Astrocyte (in vitro differentiated cells and primary cell): ENCODE results near the gene CREB1. TPM values are rescaled to one million over a fixed set of nuclear protein-coding genes. Genes with fewer than 3 reads are reported as not detected.
"Not testable (repeated sequence)": the region's sequence is repeated elsewhere in the genome, so short reads cannot be mapped to it uniquely, and the experiment has no call there.

Experiments used
- DNase-seq: peaks from one replicate; pipeline ENCODE4 v3.0.0-alpha.2; 2010; ENCODE audit warnings: low read depth
- FAIRE-seq: peaks from 2 replicates; lab custom pipeline; 2011; peaks lifted over from hg19 to GRCh38; lab: Jason Lieb, UNC
- H2AFZ ChIP-seq: 2 replicates; pipeline ENCODE4 v1.6.0; 2012; ENCODE audit warnings: low read depth, low read length, inconsistent platforms
- H3K27ac ChIP-seq: 2 replicates; pipeline ENCODE4 v1.5.1; 2011; ENCODE audit warnings: low read depth, low read length, inconsistent platforms
- H3K27me3 ChIP-seq: 2 replicates; pipeline ENCODE4 v1.6.0; 2011; ENCODE audit warnings: low read length, inconsistent platforms; ENCODE audit not compliant: insufficient read depth
- H3K36me3 ChIP-seq: 2 replicates; pipeline ENCODE4 v1.5.1; 2011; ENCODE audit warnings: low read length, inconsistent platforms; ENCODE audit not compliant: insufficient read depth
- H3K4me1 ChIP-seq: 2 replicates; pipeline ENCODE4 v1.5.1; 2011; ENCODE audit warnings: low read length, inconsistent platforms; ENCODE audit not compliant: insufficient read depth
- H3K4me2 ChIP-seq: 2 replicates; pipeline ENCODE4 v1.6.0; 2012; ENCODE audit warnings: low read length, inconsistent platforms
- H3K4me3 ChIP-seq: 2 replicates; pipeline ENCODE4 v1.5.1; 2011; ENCODE audit warnings: low read depth, mild to moderate bottlenecking, low read length, inconsistent platforms; ENCODE audit not compliant: insufficient read depth
- H3K79me2 ChIP-seq: 2 replicates; pipeline ENCODE4 v1.6.0; 2012; ENCODE audit warnings: mild to moderate bottlenecking, low read length, inconsistent platforms; ENCODE audit not compliant: insufficient read depth
- H3K9ac ChIP-seq: 2 replicates; pipeline ENCODE4 v1.6.0; 2012; ENCODE audit warnings: mild to moderate bottlenecking, low read length, inconsistent platforms
- H3K9me3 ChIP-seq: 2 replicates; pipeline ENCODE4 v1.5.1; 2012; ENCODE audit warnings: low read depth, mild to moderate bottlenecking, low read length, inconsistent platforms; ENCODE audit not compliant: insufficient read depth
- H4K20me1 ChIP-seq: 2 replicates; pipeline ENCODE4 v1.6.0; 2012; ENCODE audit warnings: low read length, inconsistent platforms; ENCODE audit not compliant: insufficient read depth
- H3K27ac Mint-ChIP-seq: one replicate; pipeline ENCODE4 v1.8.0; 2021; ENCODE audit warnings: mild to moderate bottlenecking, mixed read lengths; ENCODE audit not compliant: unreplicated experiment
- H3K27me3 Mint-ChIP-seq: one replicate; pipeline ENCODE4 v1.8.0; 2021; ENCODE audit warnings: low read depth, mixed read lengths; ENCODE audit not compliant: unreplicated experiment
- H3K36me3 Mint-ChIP-seq: one replicate; pipeline ENCODE4 v1.8.0; 2021; ENCODE audit warnings: low read depth, mixed read lengths; ENCODE audit not compliant: unreplicated experiment
- H3K4me1 Mint-ChIP-seq: one replicate; pipeline ENCODE4 v1.8.0; 2021; ENCODE audit warnings: low read depth, mixed read lengths; ENCODE audit not compliant: unreplicated experiment
- H3K4me3 Mint-ChIP-seq: one replicate; pipeline ENCODE4 v1.8.0; 2021; ENCODE audit warnings: mild to moderate bottlenecking, moderate library complexity, mixed read lengths; ENCODE audit not compliant: unreplicated experiment
- H3K9me3 Mint-ChIP-seq: one replicate; pipeline ENCODE4 v1.8.0; 2021; ENCODE audit warnings: mild to moderate bottlenecking, mixed read lengths; ENCODE audit not compliant: unreplicated experiment
- CTCF ChIP-seq: IDR thresholded peaks from 2 replicates; pipeline ENCODE4 v1.5.1; 2011; ENCODE audit warnings: low read depth, mild to moderate bottlenecking, inconsistent platforms, low read length, moderate library complexity; ENCODE audit not compliant: insufficient read depth
- EZH2 ChIP-seq: IDR thresholded peaks from 2 replicates; pipeline ENCODE4 v1.6.1; 2012; ENCODE audit warnings: mild to moderate bottlenecking, low read length, inconsistent platforms; ENCODE audit not compliant: insufficient read depth
- total RNA-seq: library from RNA; stranded (reverse); gene quantifications from 2 replicates; pipeline ENCODE4 v1.2.1, GENCODE V29; 2021

CREB1 gene
- total RNA-seq, 1 donor from 2014 or later = 63.3 TPM

- H3K36me3 Mint-ChIP-seq = no peaks in the 10 kb centered on the region
- no peak overlapping the region for H3K9ac ChIP-seq
- no peaks in the 10 kb centered on the region for H3K4me1 ChIP-seq
- no peak overlapping the region for H3K4me3 Mint-ChIP-seq
- H3K36me3 ChIP-seq = no peaks in the 10 kb centered on the region
- DNase-seq (no peak), FAIRE-seq (no peak)
- peaks cover 9% of the 10 kb centered on the region for H3K9me3 ChIP-seq
- no peak overlapping the region for H3K27ac ChIP-seq
- H3K27me3 ChIP-seq = no peaks in the 10 kb centered on the region
- H3K9me3 Mint-ChIP-seq = peaks cover 2% of the 10 kb centered on the region
- no peaks in the 10 kb centered on the region for H3K79me2 ChIP-seq
- H3K27ac Mint-ChIP-seq = no peak overlapping the region
- H2AFZ ChIP-seq = no peak overlapping the region
- H3K4me2 ChIP-seq = no peak overlapping the region
- no peaks in the 10 kb centered on the region for H4K20me1 ChIP-seq
- H3K27me3 Mint-ChIP-seq = no peaks in the 10 kb centered on the region
- no peak overlapping the region for H3K4me3 ChIP-seq
- no peak for TF ChIP-seq CTCF
- TF ChIP-seq EZH2 = no peak
- peaks cover 3% of the 10 kb centered on the region for H3K4me1 Mint-ChIP-seq
These were observed 110.4 kb downstream of the CREB1 start for GRCh38 chr2:207640160-207640559.

DNA sequence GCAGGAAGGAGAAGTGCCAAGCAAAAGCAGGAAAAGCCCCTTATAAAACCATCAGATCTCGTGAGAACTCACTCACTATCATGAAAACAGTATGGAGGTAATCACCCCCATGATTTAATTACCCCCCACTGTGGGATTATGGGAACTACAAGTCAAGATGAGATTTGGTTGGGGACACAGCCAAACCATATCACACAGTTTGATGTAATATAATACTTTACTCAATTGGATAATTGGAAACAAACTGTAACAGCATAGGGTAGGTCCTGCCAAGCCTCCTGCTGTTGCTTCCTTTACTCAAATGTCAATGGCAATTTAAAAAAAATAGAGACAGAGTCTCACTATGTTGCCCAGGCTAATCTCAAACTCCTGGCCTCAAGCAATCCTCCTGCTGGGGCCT, 110.9 kb downstream of the CREB1 start:
- Mint-ChIP-seq H3K27me3 (no peaks in the 10 kb centered on the region), H3K9me3 (peaks cover 2% of the 10 kb centered on the region), H3K4me3 (no peak overlapping the region), H3K4me1 (no peaks in the 10 kb centered on the region), H3K36me3 (no peaks in the 10 kb centered on the region), H3K27ac (no peak overlapping the region)
- no peak overlapping the region for H2AFZ ChIP-seq
- TF ChIP-seq EZH2 (no peak), CTCF (no peak)
- peaks cover 9% of the 10 kb centered on the region for H3K9me3 ChIP-seq
- no peaks in the 10 kb centered on the region for H4K20me1 ChIP-seq
- H3K27me3 ChIP-seq = no peaks in the 10 kb centered on the region
- FAIRE-seq = no peak
- no peak overlapping the region for H3K9ac ChIP-seq
- H3K36me3 ChIP-seq = no peaks in the 10 kb centered on the region
- H3K4me2 ChIP-seq = no peak overlapping the region
- no peak overlapping the region for H3K27ac ChIP-seq
- no peaks in the 10 kb centered on the region for H3K79me2 ChIP-seq
- no peak overlapping the region for H3K4me3 ChIP-seq
- no peaks in the 10 kb centered on the region for H3K4me1 ChIP-seq
- no peak for DNase-seq

DNA sequence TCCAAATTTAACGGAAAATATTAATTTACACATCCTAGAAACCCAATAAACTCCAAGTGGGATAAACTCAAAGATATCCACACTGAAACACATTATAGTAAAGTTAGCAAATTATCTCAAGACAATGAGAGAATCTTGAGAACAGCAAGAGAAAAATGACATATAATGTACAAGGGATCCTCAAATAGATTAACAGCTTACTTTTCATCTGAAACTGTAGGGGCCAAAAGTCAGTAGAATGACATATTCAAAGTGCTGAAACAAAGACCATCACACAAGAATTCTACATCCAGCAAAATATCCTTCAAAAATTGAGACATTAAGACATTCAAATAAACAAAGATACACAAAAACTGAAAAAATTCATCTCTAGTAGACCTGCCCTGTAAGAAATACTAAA, 114.1 kb downstream of the CREB1 start:
- H3K4me1 Mint-ChIP-seq = no peaks in the 10 kb centered on the region
- no peak overlapping the region for H3K27ac Mint-ChIP-seq
- no peaks in the 10 kb centered on the region for H3K79me2 ChIP-seq
- no peaks in the 10 kb centered on the region for H3K36me3 ChIP-seq
- no peaks in the 10 kb centered on the region for H3K27me3 Mint-ChIP-seq
- H3K27ac ChIP-seq = no peak overlapping the region
- H3K36me3 Mint-ChIP-seq = no peaks in the 10 kb centered on the region
- DNase-seq = no peak
- H3K4me1 ChIP-seq = no peaks in the 10 kb centered on the region
- H3K9ac ChIP-seq = no peak overlapping the region
- no peaks in the 10 kb centered on the region for H3K27me3 ChIP-seq
- peaks cover 2% of the 10 kb centered on the region for H3K9me3 Mint-ChIP-seq
- no peak for FAIRE-seq
- no peak overlapping the region for H2AFZ ChIP-seq
- H3K4me2 ChIP-seq = no peak overlapping the region
- no peak for TF ChIP-seq EZH2
- TF ChIP-seq CTCF = no peak
- no peaks in the 10 kb centered on the region for H4K20me1 ChIP-seq
- H3K4me3 ChIP-seq = no peak overlapping the region
- H3K4me3 Mint-ChIP-seq = no peak overlapping the region
- H3K9me3 ChIP-seq = peaks cover 9% of the 10 kb centered on the region

GRCh38 chr2:207646582-207646981, 116.8 kb downstream of the CREB1 start:
- not testable (repeated sequence) for DNase-seq, H3K4me3 ChIP-seq, H3K4me3 Mint-ChIP-seq, H3K27ac ChIP-seq, H3K79me2 ChIP-seq, H3K4me2 ChIP-seq, H2AFZ ChIP-seq, H3K27me3 Mint-ChIP-seq, FAIRE-seq, H3K36me3 Mint-ChIP-seq, H3K9me3 Mint-ChIP-seq, H3K4me1 ChIP-seq, H3K27ac Mint-ChIP-seq, H3K36me3 ChIP-seq, H3K9me3 ChIP-seq, H3K9ac ChIP-seq, H3K4me1 Mint-ChIP-seq, H3K27me3 ChIP-seq, H4K20me1 ChIP-seq
